HG02759 (cell line): ENCODE results near the gene ICAM5.
"Not testable (repeated sequence)": the region's sequence is repeated elsewhere in the genome, so short reads cannot be mapped to it uniquely, and the experiment has no call there.

ENCODE experiments used
- ATAC-seq: cut with Tn5 transposase; IDR thresholded peaks from one replicate; pipeline ENCODE4 v1.9.1; 2021; ENCODE audit warnings: mild to moderate bottlenecking, moderate library complexity; ENCODE audit not compliant: unreplicated experiment

Gene ICAM5

GRCh38 chr19:10289836-10290356, at the start of gene ICAM5:
TSS of gene ICAM5 (plus strand) at chr19:10289952. CDS start at chr19:10290044, 92 bp downstream.
- ATAC-seq: no peak

- not testable (repeated sequence) for ATAC-seq
Measured at GRCh38 chr19:10241826-10242449, 47.8 kb upstream of the ICAM5 start.

- no peak for ATAC-seq
Measured at GRCh38 chr19:10243606-10244005, 46.1 kb upstream of the ICAM5 start.

- ATAC-seq: no peak
Measured at GRCh38 chr19:10245189-10245939, 44.4 kb upstream of the ICAM5 start.

- no peak for ATAC-seq
Measured at GRCh38 chr19:10246511-10246910, 43.2 kb upstream of the ICAM5 start.

GRCh38 chr19:10251792-10252694, 37.7 kb upstream of the ICAM5 start, which contains the start of gene MRPL4:
TSS of gene MRPL4 (plus strand) at chr19:10252214. CDS start at chr19:10252254, 40 bp downstream.
- ATAC-seq: peak; percentile 85

- ATAC-seq: no peak
Measured at GRCh38 chr19:10252707-10253106, 37.0 kb upstream of the ICAM5 start.

- ATAC-seq: no peak
Measured at GRCh38 chr19:10254244-10254643, 35.5 kb upstream of the ICAM5 start.

GRCh38 chr19:10255358-10255757, 34.4 kb upstream of the ICAM5 start:
- ATAC-seq: no peak

- no peak for ATAC-seq
Measured at GRCh38 chr19:10256551-10256950, 33.2 kb upstream of the ICAM5 start.

- no peak for ATAC-seq
Measured at GRCh38 chr19:10256970-10257615, 32.7 kb upstream of the ICAM5 start.

GRCh38 chr19:10258080-10258710, 31.6 kb upstream of the ICAM5 start:
- ATAC-seq: no peak

- peak; percentile 43 for ATAC-seq
Measured at GRCh38 chr19:10259162-10259905, 30.4 kb upstream of the ICAM5 start.

- no peak for ATAC-seq
Measured at GRCh38 chr19:10260141-10260584, 29.6 kb upstream of the ICAM5 start.

- no peak for ATAC-seq
Measured at GRCh38 chr19:10262771-10263170, 27.0 kb upstream of the ICAM5 start.

GRCh38 chr19:10266706-10267105, 23.0 kb upstream of the ICAM5 start:
- no peak for ATAC-seq

- no peak for ATAC-seq
Measured at GRCh38 chr19:10268071-10268470, 21.7 kb upstream of the ICAM5 start.

GRCh38 chr19:10269333-10270179, 20.2 kb upstream of the ICAM5 start:
- ATAC-seq: peak; percentile 41
